Keratinocyte (primary cell): ENCODE measurements around the gene SH2B2. TPM values are rescaled to one million over a fixed set of nuclear protein-coding genes. Genes with fewer than 3 reads are reported as not detected.

Experiments used
- DNase-seq: peaks from one replicate; pipeline ENCODE4 v3.0.0-alpha.2; 2011; ENCODE audit warnings: low read depth, missing footprints, low spot score
- FAIRE-seq: peaks from 2 replicates; lab custom pipeline; 2011; peaks lifted over from hg19 to GRCh38; lab: Jason Lieb, UNC
- H2AFZ ChIP-seq: 2 replicates; pipeline ENCODE4 v1.6.0; 2012; ENCODE audit warnings: low read length, control low read depth, inconsistent platforms; ENCODE audit not compliant: control insufficient read depth
- H3K27ac ChIP-seq: 2 replicates; pipeline ENCODE4 v1.5.1; 2011; ENCODE audit warnings: low read length; ENCODE audit not compliant: control insufficient read depth, insufficient read depth
- H3K27me3 ChIP-seq: 3 replicates; pipeline ENCODE4 v1.6.0; 2011; ENCODE audit warnings: low read length; ENCODE audit not compliant: control insufficient read depth, insufficient read depth; ENCODE audit errors: extremely low read depth
- H3K36me3 ChIP-seq, 2 experiments: 2 replicates in 1 of 2; 3 replicates in 1 of 2; pipeline ENCODE4 v1.5.1; 2011; ENCODE audit warnings: low read length in 2 of 2, mild to moderate bottlenecking in 1 of 2; ENCODE audit not compliant: control insufficient read depth in 2 of 2, insufficient read depth in 2 of 2; ENCODE audit errors: extremely low read depth in 1 of 2
- H3K4me1 ChIP-seq: 3 replicates; pipeline ENCODE4 v1.5.1; 2011; ENCODE audit warnings: low read length; ENCODE audit not compliant: control insufficient read depth, insufficient read depth; ENCODE audit errors: extremely low read depth
- H3K4me2 ChIP-seq: 3 replicates; pipeline ENCODE4 v1.6.0; 2011; ENCODE audit warnings: low read depth, low read length; ENCODE audit not compliant: control insufficient read depth, insufficient read depth; ENCODE audit errors: extremely low read depth
- H3K4me3 ChIP-seq, 3 experiments: fragments of 200-600 bp in 1 of 3; sonication (generic) in 1 of 3; 2 replicates in 2 of 3; 3 replicates in 1 of 3; pipeline ENCODE4 v1.5.1; 2011 to 2016; ENCODE audit warnings: low read length in 3 of 3, mild to moderate bottlenecking in 3 of 3, control low read depth in 2 of 3, inconsistent platforms in 1 of 3, low read depth in 1 of 3, mixed read lengths in 1 of 3, mixed run types in 1 of 3, moderate library complexity in 1 of 3; ENCODE audit not compliant: control insufficient read depth in 2 of 3, insufficient read depth in 2 of 3; ENCODE audit errors: extremely low read depth in 1 of 3
- H3K79me2 ChIP-seq: 2 replicates; pipeline ENCODE4 v1.6.0; 2012; ENCODE audit warnings: low read length; ENCODE audit not compliant: control insufficient read depth, insufficient read depth
- H3K9ac ChIP-seq: 3 replicates; pipeline ENCODE4 v1.6.0; 2011; ENCODE audit warnings: low read length; ENCODE audit not compliant: control insufficient read depth, insufficient read depth; ENCODE audit errors: extremely low read depth
- H3K9me1 ChIP-seq: 3 replicates; pipeline ENCODE4 v1.6.0; 2011; ENCODE audit warnings: low read length; ENCODE audit not compliant: control insufficient read depth, insufficient read depth; ENCODE audit errors: extremely low read depth
- H3K9me3 ChIP-seq: 2 replicates; pipeline ENCODE4 v1.5.1; 2012; ENCODE audit warnings: low read depth, low read length; ENCODE audit not compliant: control insufficient read depth
- H4K20me1 ChIP-seq: 3 replicates; pipeline ENCODE4 v1.6.0; 2011; ENCODE audit warnings: low read length; ENCODE audit not compliant: control insufficient read depth, insufficient read depth; ENCODE audit errors: extremely low read depth
- EZH2 ChIP-seq: IDR thresholded peaks from one replicate; pipeline ENCODE4 v1.6.1; 2012; ENCODE audit warnings: inconsistent platforms, mild to moderate bottlenecking, low read length, moderate library complexity
- dilution Hi-C: fragments of 300-500 bp; cut with MboI; formaldehyde crosslinking; loops from one replicate; pipeline ENCODE4 v1.7.0; 2020; ENCODE audit warnings: low sequenced_read_pairs; ENCODE audit not compliant: extremely low pct_ligation_motif_present
- polyA plus RNA-seq, 5 experiments: library from polyadenylated mRNA; depleted of rRNA in 3 of 5; stranded (reverse) in 3 of 5; stranded (forward) in 1 of 5; unstranded in 1 of 5; fragments of >200 nt; gene quantifications; 1 replicate in 1 of 5; 2 replicates in 3 of 5; 3 replicates in 1 of 5; pipeline versions ENCODE4 v1.2.1 to v1.2.3, GENCODE V29; 2011 to 2012; ENCODE audit warnings: missing spikeins in 2 of 5, low read depth in 1 of 5, low replicate concordance in 1 of 5
- TF ChIP-seq, protein P1 (sequence below), 3 experiments: IDR thresholded peaks in 1 of 3; conservative IDR thresholded peaks in 1 of 3; optimal IDR thresholded peaks in 1 of 3; 2 replicates in 2 of 3; 3 replicates in 1 of 3; pipeline versions ENCODE3 to v1.5.1; 2011; ENCODE audit warnings: low read length in 3 of 3, mild to moderate bottlenecking in 3 of 3, moderate library complexity in 2 of 3, control low read depth in 1 of 3, inconsistent platforms in 1 of 3; ENCODE audit not compliant: insufficient read depth in 2 of 3; ENCODE audit errors: extremely low read depth in 1 of 3

SH2B2 gene
- polyA plus RNA-seq, 1 donor (not counting 4 experiments of a cell fraction or from before 2014, with no cell fraction given) = 0.59 TPM

DNA sequence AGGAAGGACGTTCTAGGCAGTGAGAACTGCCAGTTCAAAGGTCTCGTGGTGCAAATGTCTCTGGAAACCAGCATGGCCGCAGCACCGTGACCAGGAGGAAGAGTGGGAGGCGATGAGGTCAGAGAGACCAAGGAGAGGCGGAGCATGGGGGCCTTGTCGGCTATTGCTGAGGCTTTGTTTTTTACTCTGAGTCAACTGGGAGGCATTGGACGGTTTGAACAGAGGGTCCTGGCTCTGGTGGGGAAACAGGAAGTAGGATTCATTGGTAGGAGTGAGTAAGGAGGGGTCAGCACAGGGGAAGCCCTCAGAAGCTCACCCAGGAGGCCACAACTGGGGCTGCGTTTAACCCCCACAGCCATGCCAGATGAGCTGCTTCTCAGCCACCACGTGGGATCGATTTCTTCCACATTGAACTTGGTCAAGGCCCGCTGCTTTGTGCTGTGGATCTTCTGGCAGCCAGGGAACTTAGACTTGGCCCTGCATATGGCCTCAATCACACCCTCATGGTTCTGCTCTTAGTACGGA, 22.2 kb upstream of the SH2B2 start:
- dilution Hi-C loops = no loop called here
- TF ChIP-seq, protein P1, sequence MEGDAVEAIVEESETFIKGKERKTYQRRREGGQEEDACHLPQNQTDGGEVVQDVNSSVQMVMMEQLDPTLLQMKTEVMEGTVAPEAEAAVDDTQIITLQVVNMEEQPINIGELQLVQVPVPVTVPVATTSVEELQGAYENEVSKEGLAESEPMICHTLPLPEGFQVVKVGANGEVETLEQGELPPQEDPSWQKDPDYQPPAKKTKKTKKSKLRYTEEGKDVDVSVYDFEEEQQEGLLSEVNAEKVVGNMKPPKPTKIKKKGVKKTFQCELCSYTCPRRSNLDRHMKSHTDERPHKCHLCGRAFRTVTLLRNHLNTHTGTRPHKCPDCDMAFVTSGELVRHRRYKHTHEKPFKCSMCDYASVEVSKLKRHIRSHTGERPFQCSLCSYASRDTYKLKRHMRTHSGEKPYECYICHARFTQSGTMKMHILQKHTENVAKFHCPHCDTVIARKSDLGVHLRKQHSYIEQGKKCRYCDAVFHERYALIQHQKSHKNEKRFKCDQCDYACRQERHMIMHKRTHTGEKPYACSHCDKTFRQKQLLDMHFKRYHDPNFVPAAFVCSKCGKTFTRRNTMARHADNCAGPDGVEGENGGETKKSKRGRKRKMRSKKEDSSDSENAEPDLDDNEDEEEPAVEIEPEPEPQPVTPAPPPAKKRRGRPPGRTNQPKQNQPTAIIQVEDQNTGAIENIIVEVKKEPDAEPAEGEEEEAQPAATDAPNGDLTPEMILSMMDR (optimal IDR thresholded peaks at IDR 0.05 in 1 of 3, IDR thresholded peaks at IDR 0.05 in 1 of 3, conservative IDR thresholded peaks at IDR 0.05 in 1 of 3; ENCODE audit: extremely low read depth in 1 of 3, insufficient read depth in 2 of 3, low read length in 3 of 3) = no peak
- no peak for TF ChIP-seq EZH2
- FAIRE-seq = no peak

DNA sequence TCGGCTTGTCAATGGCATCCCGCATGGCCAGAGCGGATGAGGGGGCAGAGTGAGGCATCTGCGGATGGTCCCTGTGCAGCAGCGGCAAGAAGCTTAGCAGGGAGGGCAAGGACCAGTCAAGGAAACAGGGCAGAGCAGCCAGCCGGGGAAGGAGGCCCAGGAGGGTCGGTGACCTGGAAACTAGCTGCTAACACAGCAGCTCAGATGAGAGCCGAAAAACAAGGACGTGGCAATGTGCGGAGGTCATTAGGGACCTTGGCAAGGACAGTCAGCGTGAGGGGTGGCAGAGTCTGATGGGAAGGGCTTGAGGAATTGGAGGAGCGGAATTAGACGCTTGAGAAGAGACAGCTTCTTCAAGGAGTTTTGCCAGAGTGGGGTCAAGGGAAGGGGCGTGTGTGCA, 20.1 kb upstream of the SH2B2 start:
- DNase-seq = no peak
- no peak overlapping the region for H3K9ac ChIP-seq
- H3K4me2 ChIP-seq = no peak overlapping the region
- no peaks in the 10 kb centered on the region for H3K9me1 ChIP-seq
- H3K4me1 ChIP-seq = no peaks in the 10 kb centered on the region
- FAIRE-seq = no peak
- H3K27me3 ChIP-seq = peaks cover 4% of the 10 kb centered on the region
- dilution Hi-C loops = no loop called here
- no peaks in the 10 kb centered on the region for H3K36me3 ChIP-seq
- H4K20me1 ChIP-seq = no peaks in the 10 kb centered on the region
- TF ChIP-seq, protein P1 (optimal IDR thresholded peaks at IDR 0.05 in 1 of 3, IDR thresholded peaks at IDR 0.05 in 1 of 3, conservative IDR thresholded peaks at IDR 0.05 in 1 of 3; ENCODE audit: extremely low read depth in 1 of 3, insufficient read depth in 2 of 3, low read length in 3 of 3) = no peak
- no peak for TF ChIP-seq EZH2
- no peaks in the 10 kb centered on the region for H3K9me3 ChIP-seq
- H3K4me3 ChIP-seq = no peak overlapping the region
- no peaks in the 10 kb centered on the region for H3K79me2 ChIP-seq
- no peak overlapping the region for H3K27ac ChIP-seq
- H2AFZ ChIP-seq = no peak overlapping the region

More for the DNA sequence above, 22.2 kb upstream of the SH2B2 start:
- Histone ChIP-seq H3K79me2 (no peaks in the 10 kb centered on the region), H3K4me1 (no peaks in the 10 kb centered on the region), H3K9me1 (no peaks in the 10 kb centered on the region), H3K4me2 (no peak overlapping the region), H3K9me3 (no peaks in the 10 kb centered on the region), H3K4me3 (no peak overlapping the region), H3K9ac (no peak overlapping the region), H3K27me3 (peaks cover 4% of the 10 kb centered on the region), H3K27ac (no peak overlapping the region), H2AFZ (no peak overlapping the region), H3K36me3 (no peaks in the 10 kb centered on the region), H4K20me1 (no peaks in the 10 kb centered on the region)
- no peak for DNase-seq
